GF-D8 (cell line): ENCODE results near the gene C1orf21.
"Not testable (repeated sequence)": the region's sequence is repeated elsewhere in the genome, so short reads cannot be mapped to it uniquely, and the experiment has no call there.

Source experiments
- DNase-seq: peaks from one replicate; lab custom pipeline; 2025; lab: John Stamatoyannopoulos, UW

Gene C1orf21

DNA sequence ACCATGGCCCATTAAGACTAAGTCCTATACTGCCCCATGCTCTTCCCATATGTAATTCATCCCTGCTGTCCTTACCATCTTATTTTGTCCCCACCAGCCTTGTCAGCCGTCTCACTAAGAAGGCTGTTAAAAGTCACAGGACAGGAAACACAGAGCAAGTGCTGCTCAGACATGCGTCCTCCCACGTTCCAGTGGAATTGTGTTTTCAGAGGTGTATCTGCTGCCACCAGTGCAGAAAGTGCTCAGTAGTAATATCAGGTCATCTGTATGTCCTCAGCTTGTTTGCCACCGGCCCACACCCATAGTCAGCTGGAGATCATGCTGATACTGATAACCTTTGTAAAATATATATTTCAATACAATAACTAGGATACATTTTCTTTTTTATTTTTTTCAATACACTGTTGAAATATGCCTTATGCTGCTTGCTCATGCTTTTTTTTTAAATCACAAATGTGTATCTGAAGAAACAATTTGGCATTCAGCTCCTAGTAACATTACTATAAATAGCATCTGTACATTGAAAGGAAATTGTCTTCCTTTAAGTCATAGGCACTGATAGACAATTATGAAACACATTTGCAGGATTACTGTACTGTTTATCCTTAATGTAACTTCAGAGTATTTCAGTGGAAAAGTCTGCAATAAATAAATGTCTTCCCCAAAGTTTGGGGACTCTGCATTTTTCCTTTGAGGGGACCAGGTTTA lies 211.0 kb downstream of the C1orf21 start:
- DNase-seq = no peak

- no peak for DNase-seq
Measured at GRCh38 chr1:184598403-184599193, 211.8 kb downstream of the C1orf21 start.

DNA sequence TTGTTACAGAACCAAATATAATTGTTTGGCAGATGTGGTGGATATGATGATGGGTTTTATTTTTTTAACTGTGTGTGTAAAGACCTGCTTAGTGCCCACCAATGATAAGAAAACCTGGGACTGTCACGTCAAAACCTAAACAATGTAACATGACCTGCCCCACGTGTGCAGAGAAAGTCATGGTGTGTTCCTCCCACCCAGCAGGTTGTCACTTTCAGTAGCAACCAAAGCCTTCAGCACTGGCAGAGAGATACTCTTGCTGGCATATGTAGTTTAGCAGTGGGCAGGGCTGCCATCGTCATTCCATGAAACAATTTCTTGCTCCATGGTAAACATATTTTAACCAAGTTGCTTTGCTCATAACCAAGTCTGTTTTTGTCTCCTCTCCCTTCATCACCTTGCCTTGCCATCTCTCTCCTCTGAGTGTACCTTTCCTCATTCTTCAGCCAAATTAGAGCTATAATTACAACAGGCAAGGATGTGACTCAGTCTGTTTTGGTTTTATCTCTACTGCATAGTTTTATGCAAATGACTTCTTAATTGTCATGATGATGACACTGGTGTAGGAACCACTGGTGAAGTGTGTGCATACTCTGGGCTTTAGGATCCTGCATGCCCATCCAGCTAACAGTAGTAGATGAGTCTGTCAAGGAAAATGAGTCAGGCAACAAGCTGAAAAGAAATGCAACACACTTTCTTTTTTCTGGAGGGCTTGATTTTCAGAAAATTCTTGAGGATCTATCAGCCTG lies 217.5 kb downstream of the C1orf21 start:
- no peak for DNase-seq

GRCh38 chr1:184605941-184606340 lies 219.1 kb downstream of the C1orf21 start:
- DNase-seq = no peak

DNA sequence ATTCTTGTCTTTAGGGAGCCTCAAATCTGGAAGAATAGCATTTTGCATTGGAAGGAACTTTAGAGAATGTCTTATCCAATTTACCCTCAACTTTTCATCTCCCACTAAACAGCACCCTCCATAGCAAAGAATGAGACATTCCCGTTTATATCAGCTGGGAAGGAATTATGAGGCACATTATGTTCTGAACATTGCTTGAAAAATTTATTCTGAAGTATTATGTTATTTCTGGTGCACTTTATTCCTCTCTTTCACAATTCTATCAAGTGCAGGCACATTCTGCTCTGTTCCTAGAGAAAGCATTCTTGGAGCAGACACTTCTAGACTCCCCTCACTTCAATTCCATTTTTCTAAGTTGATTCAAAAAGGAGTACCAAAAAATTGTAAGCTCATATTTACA lies 220.0 kb downstream of the C1orf21 start:
- DNase-seq = no peak

DNA sequence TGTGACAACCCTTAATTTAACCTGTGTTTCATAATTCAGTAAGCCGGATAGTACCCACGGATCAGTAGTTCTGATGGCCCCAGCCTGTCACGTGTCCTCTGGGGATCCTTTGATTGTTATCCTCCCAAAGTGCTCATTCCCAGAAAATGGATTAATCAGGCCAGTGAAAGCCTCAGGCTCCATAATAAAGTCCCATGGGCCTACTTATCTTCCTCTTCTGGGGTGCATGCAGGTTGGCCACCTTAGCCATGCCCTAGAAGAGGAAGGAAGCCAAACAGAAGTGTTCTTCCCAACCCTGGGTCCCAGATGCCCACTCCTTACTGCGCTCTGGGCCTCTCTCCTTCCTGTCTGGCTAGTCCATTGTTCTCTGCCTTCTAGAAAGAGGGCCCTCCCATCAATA lies 221.8 kb downstream of the C1orf21 start:
- DNase-seq = no peak

DNA sequence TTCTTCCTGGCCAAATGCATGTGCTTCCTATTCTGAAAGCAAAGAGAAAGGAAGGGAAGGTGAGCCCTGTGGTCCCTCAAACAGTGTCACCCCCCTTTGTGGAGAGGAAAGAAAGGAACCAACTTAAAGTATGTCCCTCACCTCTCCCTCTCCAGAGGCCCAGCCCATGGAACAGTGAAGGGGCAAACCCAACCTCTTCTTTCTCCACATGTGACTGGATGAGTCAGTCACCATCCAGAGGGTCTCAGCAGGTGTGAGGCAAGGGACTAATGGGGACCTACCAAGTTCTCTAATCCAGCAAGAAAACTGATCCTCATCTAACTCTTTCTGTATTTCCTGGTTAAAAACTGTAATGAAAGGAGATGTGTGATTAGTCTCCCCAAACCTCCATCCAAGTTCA lies 222.2 kb downstream of the C1orf21 start:
- no peak for DNase-seq

DNA sequence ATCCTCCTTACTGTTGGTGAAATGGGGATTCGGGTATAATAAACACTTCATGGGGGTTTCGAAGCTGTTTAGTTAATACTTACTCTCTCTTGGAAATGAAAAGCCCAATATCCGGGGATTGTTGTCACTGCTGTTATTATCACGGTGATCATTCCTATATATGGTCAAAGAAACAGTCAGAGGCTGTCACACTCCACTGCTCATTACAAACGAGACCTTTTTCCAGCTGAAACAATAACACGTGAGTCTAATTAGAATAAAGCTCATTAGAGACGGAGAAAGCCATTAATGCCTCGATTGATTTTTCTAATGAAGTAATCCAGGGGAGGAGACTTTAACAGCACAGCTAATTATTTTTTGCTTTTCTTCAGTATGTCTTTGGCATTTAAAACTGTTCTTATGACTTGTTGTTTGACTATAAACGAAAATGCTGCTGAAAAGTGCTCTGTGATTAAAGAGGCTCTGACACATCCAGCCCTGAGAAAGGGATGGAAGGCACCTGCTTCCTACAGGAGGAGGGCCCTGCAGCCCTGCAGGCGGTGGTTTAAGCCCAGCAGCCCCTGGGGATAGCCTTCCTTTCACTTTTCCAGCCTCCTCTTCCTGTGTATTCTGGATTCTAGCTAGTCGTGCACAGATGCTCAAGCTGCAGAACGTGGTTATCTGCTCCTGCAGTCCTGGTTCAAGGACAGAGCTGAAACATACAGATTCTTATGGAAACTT lies 224.2 kb downstream of the C1orf21 start:
- DNase-seq = no peak

- not testable (repeated sequence) for DNase-seq
Measured at GRCh38 chr1:184612229-184612628, 225.4 kb downstream of the C1orf21 start.

DNA sequence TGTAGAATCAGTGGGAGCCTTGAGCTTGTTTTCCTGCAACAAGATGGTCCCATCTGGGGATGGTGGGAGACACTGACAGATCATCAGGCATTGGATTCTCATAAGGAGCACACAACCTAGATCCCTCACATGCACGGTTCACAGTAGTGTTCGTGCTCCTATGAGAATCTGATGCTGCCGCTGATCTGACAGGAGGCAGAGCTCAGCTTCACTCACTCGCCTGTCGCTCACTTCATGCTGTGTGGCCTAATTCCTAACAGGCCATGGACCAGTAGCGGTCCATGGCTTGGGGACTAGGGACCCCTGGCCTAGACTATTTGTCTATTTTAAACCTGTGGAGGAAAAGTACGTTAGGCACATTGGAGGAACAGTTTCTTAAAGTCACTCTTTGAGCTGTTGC lies 227.8 kb downstream of the C1orf21 start:
- DNase-seq = no peak

DNA sequence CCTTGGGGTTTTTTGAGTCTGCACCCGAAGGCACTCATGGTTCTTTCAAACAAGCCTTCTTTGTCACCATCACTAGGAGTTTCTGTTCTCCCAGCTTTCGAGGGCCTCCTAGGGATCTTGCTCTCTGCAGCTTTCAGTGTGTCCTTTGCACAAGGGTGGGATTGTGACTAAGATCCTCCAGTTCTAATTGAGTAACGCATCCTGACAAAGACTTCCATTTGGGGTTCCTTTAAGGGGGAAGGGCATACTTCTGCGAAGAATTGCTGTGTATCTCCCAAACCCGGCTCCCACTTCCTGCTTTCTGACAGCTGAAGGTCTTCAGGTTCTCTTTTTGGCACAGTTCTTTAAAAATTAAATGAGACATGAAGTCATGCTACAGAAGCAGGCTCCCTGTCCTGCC lies 228.5 kb downstream of the C1orf21 start:
- no peak for DNase-seq

GRCh38 chr1:184616504-184616903 lies 229.7 kb downstream of the C1orf21 start:
- DNase-seq = no peak

DNA sequence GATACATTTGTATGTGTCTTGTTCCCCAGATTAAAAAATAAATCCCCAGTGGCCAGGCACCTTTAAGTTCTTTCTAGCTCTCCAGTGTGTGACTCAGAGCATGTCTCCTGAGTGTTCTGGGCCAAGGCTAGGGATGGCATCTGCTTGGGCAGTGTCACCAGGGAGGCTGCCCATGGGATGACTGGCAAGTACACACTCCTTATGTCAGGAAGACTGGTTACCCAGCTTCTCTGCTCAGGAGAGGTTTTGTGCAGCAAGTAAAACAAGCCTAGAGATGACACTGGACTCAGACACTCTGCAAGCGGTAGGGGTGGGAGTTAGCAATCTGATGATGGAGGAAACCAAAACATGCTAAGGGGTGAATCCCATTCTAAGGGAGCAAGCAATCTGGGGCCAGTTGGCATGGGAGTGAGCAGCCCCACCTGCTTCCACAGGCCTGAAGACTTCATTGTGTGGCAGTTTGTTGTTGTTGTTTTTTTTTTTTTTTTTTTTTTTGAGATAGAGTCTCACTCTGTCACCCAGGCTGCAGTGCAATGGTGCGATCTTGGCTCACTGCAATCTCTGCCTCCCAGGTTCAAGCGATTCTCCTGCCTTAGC lies 230.7 kb downstream of the C1orf21 start:
- DNase-seq = no peak

DNA sequence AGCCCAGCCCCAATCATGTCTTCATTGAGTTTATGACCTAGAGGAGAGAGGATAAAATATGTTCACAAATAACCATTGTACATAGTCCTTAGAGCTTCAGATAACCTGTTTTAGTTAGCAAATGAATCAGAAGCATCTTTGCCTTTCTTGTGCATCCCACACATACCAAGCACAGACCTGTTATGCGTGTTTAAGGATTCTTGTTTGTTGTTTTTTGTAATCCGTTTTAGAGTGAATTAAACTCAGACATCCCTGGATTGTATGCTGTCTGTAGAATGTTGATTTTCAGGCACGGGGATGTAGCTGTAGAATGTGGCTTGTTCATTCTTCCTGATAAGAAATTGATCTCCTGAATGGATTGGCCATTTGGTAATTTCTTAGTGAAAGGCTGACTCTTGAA lies 232.0 kb downstream of the C1orf21 start:
- DNase-seq = no peak

GRCh38 chr1:184620469-184620868 lies 233.6 kb downstream of the C1orf21 start:
- DNase-seq = no peak

- no peak for DNase-seq
Measured at GRCh38 chr1:184621260-184621659, 234.4 kb downstream of the C1orf21 start.

GRCh38 chr1:184622136-184622823 lies 235.5 kb downstream of the C1orf21 start:
- DNase-seq = no peak

GRCh38 chr1:184623404-184623803 lies 236.6 kb downstream of the C1orf21 start:
- no peak for DNase-seq

GRCh38 chr1:184624051-184624450 lies 237.2 kb downstream of the C1orf21 start:
- DNase-seq = no peak

DNA sequence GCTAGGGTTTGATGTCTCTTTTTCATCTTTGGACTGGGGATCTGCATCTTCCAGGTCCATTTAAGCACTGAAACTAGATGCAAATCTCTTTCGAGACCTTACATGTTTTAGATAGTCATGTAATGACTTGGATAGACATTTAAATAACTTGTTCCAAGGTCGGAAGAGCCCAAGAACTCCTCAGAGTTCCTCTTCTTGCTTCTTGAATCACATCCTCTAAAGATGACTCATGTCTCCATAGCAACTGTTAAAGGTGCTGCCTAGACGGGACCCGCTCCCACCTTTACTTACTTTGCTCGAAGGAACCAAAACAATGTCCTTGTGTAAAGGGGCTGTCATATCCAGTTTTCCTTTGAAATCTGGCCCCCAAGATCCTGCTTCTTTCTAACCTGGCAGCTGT lies 237.8 kb downstream of the C1orf21 start:
- no peak for DNase-seq

GRCh38 chr1:184625271-184625670 lies 238.4 kb downstream of the C1orf21 start:
- DNase-seq = no peak
